ENCODE measurements around the gene NCAM2.

The NCAM2 gene

DNA sequence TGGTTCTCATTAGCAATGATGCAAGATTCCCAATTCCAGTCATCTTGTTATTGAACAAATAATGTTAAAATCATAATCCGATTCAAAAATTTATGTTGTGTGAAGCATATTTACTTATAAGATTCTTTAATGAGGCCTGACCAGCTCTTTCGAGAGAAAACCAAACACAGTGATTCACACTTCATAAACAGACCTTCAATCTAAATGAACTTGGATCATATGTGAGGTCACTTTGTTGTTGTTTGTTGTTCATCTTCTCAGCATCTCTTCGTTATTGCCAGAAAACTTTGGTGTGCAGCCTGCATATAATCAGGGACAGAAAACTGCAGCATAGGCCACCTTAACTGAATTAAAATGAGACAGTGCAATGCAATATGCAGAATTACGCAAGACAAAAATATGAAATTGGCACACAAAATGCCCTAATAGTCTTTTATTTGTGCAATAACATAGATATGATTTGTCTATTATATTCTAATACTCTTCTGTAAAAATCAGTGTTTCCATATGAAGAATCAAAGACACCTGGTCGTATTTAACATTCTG, 30.1 kb downstream of the NCAM2 start:
- DNase-seq (ENCODE audit: low read depth): no peak

DNA sequence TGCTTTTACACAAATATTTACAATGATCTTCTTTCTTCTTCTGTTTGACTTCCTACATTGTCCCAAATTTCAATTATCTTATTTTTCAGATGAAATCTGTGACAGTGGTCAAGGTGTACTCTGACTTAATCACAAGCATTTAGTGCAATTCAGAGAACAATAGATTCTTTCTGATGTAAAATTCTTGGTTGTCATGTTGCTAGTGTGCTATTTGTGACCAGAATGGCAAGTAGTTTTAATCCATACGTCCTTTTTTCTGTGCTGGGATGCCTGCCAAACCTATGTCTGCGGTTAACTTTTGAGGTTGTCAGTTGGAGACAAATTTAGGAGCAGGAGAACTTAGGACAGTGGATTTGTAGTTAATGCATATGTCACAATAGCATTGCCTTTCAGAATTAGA, 31.0 kb downstream of the NCAM2 start:
- DNase-seq (ENCODE audit: low read depth): no peak

DNA sequence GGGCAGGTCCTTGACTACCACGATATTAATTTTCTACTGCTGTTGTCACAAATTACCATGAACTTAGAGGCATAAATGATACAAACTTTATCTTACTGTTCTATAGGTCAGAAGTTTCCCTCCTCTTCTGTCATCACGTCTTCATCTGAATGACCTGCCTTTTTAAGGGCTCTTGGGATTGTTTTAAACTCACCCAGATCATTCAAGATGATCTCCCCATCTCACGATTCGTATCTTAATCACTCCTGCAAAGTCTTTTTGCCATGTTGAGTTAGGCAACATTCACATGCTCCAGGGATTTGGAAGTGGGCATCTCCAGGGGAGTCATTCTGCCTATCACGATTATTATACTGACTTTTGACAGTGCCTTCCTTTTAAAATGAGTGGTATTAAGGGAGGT, 32.1 kb downstream of the NCAM2 start:
- no peak for DNase-seq (ENCODE audit: low read depth)

DNA sequence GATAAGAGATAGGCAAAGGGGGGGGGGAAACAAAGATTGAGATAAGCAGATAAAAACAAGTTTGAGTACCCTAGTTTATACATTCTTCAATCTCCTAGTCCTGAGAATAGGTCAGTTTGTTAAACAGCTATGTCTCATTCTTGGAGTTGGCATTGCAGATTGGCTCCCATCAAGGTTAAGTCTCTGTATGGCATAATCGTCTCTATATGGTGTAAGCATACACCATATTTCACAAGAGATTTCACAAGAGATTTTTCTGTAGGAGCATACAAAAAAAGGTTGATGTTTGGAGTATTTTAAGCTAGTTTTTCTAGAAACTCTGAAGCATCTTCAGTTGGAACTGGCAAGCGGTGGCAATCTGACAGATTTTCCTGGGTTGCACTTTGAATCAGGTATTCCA, 35.8 kb downstream of the NCAM2 start:
- DNase-seq (ENCODE audit: low read depth): no peak

DNA sequence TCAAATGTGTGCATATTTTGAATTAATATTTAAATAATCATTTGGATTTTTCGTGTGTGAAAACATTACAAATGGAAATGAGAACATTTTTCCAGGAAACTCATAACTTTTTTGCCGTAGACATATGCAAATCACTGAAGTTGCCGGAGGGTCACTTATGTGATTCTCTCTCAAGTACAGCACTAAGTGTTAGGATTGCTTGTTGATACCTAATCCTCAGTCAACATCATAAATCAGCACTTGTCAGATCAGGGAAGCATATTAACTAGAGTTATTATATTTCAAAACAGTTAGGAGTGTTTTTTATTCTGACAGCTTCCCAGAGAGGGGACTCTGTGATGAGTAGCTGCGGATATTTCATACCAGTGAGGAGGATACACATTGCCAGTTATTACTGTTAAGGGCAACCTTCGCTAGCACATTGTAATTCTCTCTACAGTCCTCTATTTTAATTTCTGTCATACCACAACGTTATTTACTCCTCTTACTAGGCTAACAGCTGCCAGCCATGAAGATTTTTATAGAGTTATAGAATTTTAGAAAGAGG, 41.5 kb downstream of the NCAM2 start:
- no peak for DNase-seq (ENCODE audit: low read depth)

DNA sequence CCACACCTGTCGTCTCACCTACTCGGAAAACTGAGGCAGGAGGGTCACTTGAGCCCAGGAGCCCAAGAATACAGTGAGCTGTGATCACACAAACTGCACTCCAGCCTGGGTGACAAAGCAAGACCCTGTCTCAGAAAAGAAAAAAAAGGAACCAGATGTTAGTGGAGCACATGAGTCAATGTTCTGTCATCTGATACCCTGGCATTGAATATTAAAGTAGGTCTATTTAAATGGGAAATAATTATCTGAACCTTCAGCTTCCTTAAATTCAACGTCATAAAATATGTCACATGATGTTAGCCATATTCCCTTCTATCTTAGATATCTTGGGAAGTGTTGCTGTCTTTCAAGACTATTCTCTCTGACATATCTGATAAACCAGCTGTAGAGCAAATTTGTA, 47.3 kb downstream of the NCAM2 start:
- DNase-seq (ENCODE audit: low read depth): no peak

DNA sequence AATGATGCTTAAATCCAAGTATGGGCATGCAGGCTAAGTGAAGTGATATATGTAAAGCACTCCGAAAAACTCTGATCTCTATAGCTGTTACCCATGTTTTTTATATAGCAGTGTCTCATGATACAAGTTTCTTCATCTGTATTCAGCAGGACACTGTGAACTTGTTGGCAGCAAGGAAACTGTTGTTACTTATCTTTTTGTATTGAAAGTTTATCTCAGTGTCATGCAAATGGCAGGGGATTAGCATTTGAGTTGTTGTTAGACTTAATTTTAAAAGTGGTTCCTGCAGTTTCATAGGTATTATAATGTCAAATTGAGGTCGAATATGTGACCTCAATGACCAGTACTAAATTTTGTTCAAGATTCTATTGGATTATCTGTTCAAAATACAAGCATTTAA, 47.9 kb downstream of the NCAM2 start:
- DNase-seq (ENCODE audit: low read depth): no peak

DNA sequence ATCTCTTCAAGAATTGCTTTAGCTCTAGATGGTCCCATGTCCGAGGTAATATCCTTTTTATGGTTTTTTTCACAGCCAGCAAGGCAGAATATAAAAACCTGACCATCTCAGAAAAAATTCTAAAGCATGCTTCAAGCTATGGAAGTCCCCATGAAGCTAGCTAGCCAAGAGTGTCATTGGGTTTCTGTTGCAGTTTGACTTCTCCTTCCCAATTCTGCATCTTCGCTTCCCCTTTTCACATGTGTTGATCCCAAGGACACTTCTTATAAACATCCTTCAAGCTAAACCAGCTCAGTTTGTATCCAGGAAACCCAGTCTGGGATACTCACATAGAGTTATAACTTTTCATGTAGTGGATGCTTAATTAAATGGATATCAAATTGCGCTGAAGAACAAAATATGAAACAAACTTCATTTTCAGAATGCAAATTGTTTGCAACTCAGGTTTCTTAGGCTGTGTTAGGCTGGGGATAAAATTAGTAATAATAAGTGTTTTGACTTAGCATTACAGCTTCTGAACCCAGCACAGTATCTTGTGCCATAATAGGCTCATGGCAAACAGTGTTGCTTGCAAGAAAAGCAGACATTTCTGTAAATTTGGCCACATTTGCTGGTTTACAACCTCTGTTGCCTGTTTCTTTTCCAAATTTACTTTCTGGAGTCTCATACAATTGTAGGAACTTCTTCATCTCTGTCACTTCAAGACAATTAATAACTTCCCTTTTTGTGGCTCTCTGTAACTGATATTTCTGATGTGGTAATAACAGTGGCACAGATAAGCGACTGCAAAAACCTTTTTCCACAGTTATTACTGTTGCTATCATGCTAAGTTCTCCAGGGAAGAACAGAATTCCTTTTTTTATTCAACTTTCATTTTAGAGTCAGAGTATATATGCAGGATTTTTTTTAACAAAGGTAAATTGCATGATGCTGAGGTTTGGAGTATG, 53.2 kb downstream of the NCAM2 start:
- DNase-seq (ENCODE audit: low read depth): no peak

DNA sequence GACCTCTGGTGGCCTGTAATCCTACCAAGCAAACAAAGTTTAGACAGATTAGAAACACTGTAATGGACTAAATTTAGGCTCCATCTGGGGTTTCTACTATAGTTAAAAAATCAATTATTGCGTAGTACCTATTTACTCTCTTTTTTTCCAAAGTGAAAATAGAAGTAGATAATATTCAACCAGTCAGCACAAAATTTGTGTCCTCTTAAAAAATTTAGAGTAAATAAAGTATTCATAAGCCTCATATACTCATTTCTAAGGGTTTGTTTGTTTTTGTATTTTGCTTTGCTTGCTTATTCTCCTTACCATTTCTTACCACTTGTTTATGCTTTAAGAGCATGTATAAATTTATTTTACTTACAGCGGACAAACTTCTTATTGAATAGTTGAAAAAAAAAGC, 54.5 kb downstream of the NCAM2 start:
- no peak for DNase-seq (ENCODE audit: low read depth)

DNA sequence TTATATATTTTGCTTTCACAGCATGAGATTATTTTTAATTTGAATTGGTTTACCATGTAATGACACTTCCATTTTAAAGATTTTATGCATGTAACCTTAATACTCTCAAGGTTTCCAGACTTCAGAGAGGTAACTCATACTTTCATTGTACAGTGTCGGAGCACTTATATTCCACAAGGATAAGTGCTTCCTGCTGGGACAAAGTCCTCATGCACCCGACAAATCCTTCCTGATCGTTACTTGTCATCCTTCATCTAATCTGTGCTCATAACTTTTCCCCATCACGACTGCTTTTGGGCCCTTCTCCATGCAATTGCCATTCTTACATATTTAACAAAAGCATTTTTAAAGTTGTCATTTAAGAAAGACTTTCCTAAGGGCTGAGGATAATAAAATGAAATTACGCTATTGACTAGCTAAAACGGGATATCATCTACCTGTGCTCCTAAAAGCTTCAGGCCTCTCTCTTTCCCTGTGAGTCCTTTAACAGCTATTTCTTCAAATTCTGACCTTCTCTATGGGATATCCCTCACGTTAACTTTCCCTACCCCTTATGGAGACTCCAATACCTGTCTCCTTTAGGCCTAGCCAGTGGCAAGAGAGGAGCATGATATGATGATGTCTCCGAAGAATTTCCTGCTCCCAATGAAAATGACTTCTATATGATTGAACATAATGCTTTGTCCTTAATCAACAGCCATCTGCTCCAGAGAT, 59.3 kb downstream of the NCAM2 start:
- no peak for DNase-seq (ENCODE audit: low read depth)

DNA sequence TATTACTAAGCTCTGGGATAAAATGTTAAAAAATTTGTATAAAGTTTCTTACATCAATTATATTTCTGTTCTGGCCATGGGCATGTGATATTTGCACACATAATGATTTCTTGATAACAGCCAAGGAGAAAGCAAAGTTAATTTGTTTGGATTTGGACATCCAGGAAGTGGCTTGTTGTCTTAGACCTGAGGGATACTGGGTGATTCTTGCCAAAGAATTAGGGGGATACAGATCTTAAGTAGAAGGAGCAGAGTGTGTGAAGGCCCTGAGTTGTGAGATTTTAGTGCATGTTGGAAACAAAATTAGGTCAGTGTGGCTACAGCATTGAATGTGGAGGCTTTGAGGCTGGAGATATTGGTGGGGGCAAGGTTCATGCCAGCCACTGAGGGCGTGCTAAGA, 65.6 kb downstream of the NCAM2 start:
- DNase-seq (ENCODE audit: low read depth): no peak

DNA sequence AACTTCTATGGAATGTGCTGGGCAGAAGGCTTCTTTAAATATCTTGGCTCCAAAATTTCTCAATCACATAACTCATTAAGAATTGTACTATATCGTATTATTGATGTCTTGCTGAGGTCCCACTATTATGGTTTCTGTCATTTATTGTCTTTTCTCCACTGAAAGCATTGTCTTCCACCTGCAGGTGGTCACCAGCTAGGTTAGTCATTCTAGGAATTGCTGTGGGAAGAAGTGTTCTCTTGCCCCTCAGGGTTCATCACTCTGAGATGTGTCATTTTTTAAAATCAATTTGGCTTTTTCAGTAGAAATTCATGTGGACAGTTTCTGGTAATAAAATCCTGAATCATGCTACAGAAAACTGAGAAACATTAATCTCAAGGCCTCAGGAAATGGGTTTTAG, 66.1 kb downstream of the NCAM2 start:
- DNase-seq (ENCODE audit: low read depth): no peak

DNA sequence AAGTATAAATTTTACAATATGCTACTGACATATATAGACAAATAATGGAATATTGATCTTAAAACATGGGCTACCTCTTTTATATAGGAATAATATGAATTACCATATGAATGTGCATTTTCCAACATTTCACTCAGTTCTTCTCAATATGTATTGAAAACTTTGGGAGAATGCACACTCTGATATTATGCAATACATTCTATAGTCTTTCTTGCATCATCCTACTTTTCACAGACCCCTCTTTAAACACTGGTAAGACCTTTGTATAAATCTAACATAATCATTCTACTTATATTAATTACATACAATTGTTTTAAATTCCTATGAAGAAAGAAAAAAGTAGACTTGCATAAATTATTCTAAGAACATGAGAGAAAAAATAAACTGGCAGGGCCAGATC, 69.2 kb downstream of the NCAM2 start:
- no peak for DNase-seq (ENCODE audit: low read depth)

DNA sequence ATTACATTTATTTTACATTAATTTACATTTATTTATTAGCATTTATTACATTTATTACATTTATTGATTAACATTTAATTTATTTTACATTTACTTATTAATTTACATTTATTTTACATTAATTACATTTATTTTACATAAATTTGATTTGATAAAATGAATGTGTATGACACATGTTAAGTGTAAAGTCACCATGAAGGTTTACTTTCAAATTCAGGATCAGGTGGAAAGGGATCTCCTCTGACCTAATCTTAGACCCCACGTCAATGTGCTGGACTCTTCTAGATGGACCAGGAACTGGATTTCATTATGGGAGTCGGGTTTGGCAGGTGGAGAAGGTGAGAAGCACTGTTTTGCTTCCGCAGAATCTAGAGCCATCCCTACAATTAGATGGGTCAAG, 76.1 kb downstream of the NCAM2 start:
- DNase-seq (ENCODE audit: low read depth): no peak

DNA sequence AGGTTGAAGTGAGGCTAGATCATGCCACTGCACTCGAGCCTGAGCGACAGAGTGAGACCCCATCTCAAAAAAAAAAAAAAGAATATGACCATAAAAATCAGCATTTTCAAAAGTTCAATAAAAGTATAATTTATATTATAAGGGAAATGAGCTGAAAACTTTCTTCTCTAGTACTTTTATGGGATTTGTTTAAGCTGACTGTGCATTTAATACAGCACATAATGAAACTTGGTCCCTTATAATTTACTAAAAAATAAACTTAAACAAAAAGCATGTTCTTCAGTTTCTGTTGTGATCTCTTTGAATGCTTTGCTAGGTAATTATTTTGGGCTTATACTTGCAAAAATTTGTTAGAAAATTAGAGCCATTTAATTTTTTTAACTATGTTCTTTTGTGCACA, 77.8 kb downstream of the NCAM2 start:
- no peak for DNase-seq (ENCODE audit: low read depth)

DNA sequence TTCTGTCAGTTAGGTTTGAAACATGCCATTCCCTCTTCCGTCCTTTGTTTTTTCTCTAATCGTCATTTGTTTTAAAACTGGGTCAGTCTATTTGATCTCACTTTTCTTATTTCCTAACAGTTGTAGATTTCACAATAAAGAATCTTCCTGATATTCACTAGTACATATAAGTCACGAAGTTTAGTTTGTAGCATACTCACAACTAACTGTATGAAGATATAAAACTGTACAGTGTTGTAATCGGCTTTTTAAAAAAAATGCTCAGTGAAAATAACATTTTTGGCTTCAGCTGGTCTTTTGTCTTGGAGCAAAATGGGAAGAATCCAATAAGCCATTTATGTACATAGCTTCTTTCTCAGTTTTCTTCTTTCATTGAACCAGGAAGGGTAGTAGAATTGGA, 78.3 kb downstream of the NCAM2 start:
- no peak for DNase-seq (ENCODE audit: low read depth)

DNA sequence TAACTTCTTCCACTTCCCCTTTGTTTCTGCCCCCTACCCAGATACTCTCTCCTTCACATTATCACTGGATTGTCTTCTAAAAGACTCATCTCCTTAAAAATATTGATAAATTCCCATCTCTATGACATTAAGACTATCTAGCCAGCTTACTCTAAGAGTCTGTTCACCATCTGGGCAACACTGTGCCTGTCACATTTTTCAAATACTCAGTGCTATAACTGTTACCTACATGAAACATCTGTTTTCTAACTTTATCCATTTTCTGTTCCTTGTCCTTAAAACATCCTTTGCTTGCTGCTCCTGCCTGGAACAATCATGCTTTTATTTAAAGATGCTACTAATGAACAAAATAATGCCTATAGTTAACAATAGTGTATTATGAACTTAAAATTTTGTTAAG, 81.4 kb downstream of the NCAM2 start:
- no peak for DNase-seq (ENCODE audit: low read depth)

DNA sequence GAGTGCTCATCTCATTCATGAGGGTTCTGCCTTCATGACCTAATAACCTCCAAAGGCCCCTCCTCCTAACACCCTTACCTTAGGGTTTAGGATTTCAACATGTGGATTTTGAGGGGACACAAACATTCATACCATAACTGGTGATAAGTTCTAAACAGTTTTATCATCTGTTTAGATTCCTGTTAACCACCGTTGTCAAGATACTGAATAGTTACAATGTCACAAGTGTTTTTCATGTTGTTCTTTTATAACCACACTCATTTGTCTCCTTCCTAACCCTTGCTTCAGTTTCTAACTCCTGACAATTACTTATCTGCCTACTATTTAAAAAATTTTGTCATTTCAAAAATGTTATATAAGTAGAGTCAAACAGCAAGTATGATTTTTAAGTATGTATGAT, 86.0 kb downstream of the NCAM2 start:
- DNase-seq (ENCODE audit: low read depth): no peak

DNA sequence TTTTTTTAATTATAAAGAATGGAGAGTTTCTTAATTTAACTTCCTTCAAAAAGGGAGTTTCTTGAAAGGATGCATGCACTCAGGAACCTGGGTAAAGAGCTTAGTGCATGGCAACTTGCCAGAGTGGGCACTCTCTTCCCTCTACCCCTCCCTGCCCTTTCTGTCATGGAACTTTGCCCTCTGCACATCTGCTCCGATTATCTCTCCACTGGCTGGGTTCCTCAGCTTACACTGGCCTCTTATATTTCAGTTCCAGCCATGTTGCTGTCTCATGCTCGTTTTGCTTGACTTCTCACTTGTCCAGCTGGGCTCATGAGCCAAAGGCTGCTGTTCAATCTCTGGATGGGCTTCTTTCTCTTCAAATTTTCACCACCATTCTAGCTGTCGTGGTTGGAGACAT, 87.0 kb downstream of the NCAM2 start:
- no peak for DNase-seq (ENCODE audit: low read depth)

DNA sequence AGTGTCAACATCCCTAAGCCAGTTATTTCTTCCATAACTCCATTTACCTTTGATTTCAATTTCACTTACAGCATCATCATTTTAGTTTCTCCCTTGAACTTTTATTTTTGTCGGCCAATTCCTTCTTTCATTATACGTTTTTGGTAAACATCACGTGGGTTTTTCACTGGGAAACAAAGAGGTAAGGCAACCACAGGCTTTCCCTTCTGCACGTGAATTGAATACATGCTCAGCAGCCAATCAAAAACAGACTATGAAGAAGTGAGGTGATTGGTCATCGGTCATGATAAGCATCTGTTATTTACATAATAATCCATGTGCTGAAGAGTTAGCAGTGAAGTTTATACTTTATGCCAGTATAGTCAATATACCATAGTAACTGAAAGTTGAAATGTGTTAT, 98.7 kb downstream of the NCAM2 start:
- no peak for DNase-seq (ENCODE audit: low read depth)

DNA sequence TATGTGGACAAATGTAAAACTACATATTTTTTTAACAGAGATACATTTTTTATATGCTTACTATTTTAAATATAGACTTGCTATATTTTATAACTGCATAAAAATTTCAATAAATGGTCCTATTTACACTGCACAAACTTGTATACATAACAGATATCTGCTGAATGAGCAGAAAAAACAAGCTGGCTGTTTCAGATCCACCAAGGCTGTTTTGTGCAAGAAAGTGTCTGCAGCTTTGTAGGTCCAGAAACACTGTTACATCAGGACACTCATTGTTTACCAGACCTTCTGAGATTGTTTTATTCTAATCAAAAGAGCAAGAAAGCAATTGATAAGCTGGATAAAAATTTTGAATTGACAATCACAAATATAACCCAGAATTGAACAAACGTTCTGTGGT, 99.3 kb downstream of the NCAM2 start:
- no peak for DNase-seq (ENCODE audit: low read depth)

DNA sequence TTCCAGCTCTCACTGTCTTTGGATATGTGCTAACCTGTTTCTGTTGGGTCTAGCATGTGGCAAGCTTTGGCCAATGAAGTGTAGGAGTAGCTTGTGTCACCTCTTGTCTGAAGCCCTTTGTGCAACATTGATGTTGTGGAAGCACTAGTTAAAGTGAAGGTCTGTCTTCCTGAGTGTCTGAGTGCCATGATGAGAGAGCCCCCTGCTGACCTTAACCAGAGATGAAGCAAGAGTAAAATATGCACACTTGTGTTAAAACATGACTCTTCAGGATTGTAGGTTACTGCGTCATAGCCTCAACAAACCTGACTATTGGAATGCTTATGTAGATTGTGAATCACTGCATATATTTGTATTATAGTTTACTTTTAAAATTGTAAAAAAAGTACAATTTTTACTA, 103.7 kb downstream of the NCAM2 start:
- peak; percentile 3 for DNase-seq (ENCODE audit: low read depth)

DNA sequence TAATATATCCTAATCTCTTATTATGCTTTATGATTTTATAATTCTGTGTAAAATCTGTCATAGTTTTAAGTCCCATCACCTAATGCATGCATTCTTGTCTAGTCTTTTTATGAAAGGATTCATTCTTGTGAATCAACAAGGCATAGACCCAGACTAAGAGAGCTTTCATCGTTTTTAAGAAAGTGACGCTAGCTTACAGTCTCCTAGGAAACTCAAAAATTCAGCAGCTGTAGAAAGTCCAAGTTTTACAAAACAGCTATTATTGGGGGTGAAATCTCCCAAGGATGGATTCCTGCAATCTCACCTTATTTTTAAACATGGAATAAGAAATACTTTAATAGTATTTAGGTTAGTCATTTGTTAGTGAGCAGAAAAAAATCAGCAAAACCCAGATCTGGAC, 104.7 kb downstream of the NCAM2 start:
- DNase-seq (ENCODE audit: low read depth): no peak
